Fibroblast of lung (primary cell): ENCODE data around the gene CDYL. TPM values are rescaled to one million over a fixed set of nuclear protein-coding genes. Genes with fewer than 3 reads are reported as not detected.
"Not testable (repeated sequence)": the region's sequence is repeated elsewhere in the genome, so short reads cannot be mapped to it uniquely, and the experiment has no call there.

Experiments used
- DNase-seq, 2 donors: peaks; one replicate each; pipeline versions ENCODE4 v3.0.0 to v3.0.0-alpha.2; 2010; ENCODE audit warnings: low read depth in 2 of 2
- H2AFZ ChIP-seq: 2 replicates; pipeline ENCODE4 v1.5.1; 2012; ENCODE audit warnings: low read length, control low read depth, inconsistent platforms
- H3K27ac ChIP-seq: 2 replicates; pipeline ENCODE4 v1.5.1; 2011; ENCODE audit warnings: low read length, control low read depth; ENCODE audit not compliant: insufficient read depth
- H3K27me3 ChIP-seq: 2 replicates; pipeline ENCODE4 v1.5.1; 2011; ENCODE audit warnings: mild to moderate bottlenecking, low read length; ENCODE audit not compliant: control insufficient read depth, insufficient read depth
- H3K36me3 ChIP-seq: 2 replicates; pipeline ENCODE4 v1.5.1; 2011; ENCODE audit warnings: low read length; ENCODE audit not compliant: control insufficient read depth, insufficient read depth
- H3K4me1 ChIP-seq: 2 replicates; pipeline ENCODE4 v1.5.1; 2011; ENCODE audit warnings: low read length; ENCODE audit not compliant: control insufficient read depth, insufficient read depth; ENCODE audit errors: extremely low read depth
- H3K4me2 ChIP-seq: 2 replicates; pipeline ENCODE4 v1.5.1; 2011; ENCODE audit warnings: low read length, control low read depth; ENCODE audit not compliant: insufficient read depth; ENCODE audit errors: extremely low read depth
- H3K4me3 ChIP-seq, 4 experiments: fragments of 200-600 bp in 1 of 4; sonication (generic) in 1 of 4; replicated peaks in 1 of 4; 2 replicates each; pipeline ENCODE4 v1.5.1; 2011 to 2016; ENCODE audit warnings: low read length in 4 of 4, low read depth in 3 of 4, mild to moderate bottlenecking in 3 of 4, control low read depth in 2 of 4, inconsistent platforms in 1 of 4, mixed read lengths in 1 of 4; ENCODE audit not compliant: insufficient read depth in 1 of 4; ENCODE audit errors: control extremely low read depth in 1 of 4
- H3K79me2 ChIP-seq: 2 replicates; pipeline ENCODE4 v1.5.1; 2012; ENCODE audit warnings: mild to moderate bottlenecking, low read length, inconsistent platforms; ENCODE audit not compliant: control insufficient read depth, insufficient read depth
- H3K9ac ChIP-seq: 2 replicates; pipeline ENCODE4 v1.5.1; 2011; ENCODE audit warnings: mild to moderate bottlenecking, low read length, control low read depth; ENCODE audit not compliant: insufficient read depth
- H3K9me3 ChIP-seq: 2 replicates; pipeline ENCODE4 v1.5.1; 2012; ENCODE audit warnings: low read depth, low read length; ENCODE audit not compliant: control insufficient read depth, insufficient read depth
- H4K20me1 ChIP-seq: 2 replicates; pipeline ENCODE4 v1.5.1; 2011; ENCODE audit warnings: low read length; ENCODE audit not compliant: control insufficient read depth, insufficient read depth; ENCODE audit errors: extremely low read depth
- CTCF ChIP-seq, 2 donors: IDR thresholded peaks in 1 of 2; conservative IDR thresholded peaks in 1 of 2; 1 replicate in 1 of 2; 2 replicates in 1 of 2; pipeline ENCODE4 v1.5.1; 2011 to 2012; ENCODE audit warnings: low read length in 2 of 2, control low read depth in 1 of 2, inconsistent platforms in 1 of 2, low read depth in 1 of 2, mild to moderate bottlenecking in 1 of 2
- EZH2 ChIP-seq: IDR thresholded peaks from 2 replicates; pipeline ENCODE4 v1.5.1; 2012; ENCODE audit warnings: low read length, control low read depth, mild to moderate bottlenecking; ENCODE audit errors: missing control alignments
- polyA plus RNA-seq, 2 donors: library from polyadenylated mRNA; depleted of rRNA in 1 of 2; stranded (reverse) in 1 of 2; unstranded in 1 of 2; fragments of >200 nt; gene quantifications; 2 replicates each; pipeline ENCODE4 v1.2.1, GENCODE V29; 2011 to 2012; ENCODE audit warnings: missing spikeins in 1 of 2
- total RNA-seq: library from RNA; depleted of rRNA; stranded (reverse); fragments of >200 nt; gene quantifications from 2 replicates; pipeline ENCODE4 v1.2.1, GENCODE V29; 2014

CDYL gene
- total and polyA plus RNA-seq, 2 donors (not counting 1 experiment from before 2014, with no cell fraction given), result 20.6 to 24.9 TPM

GRCh38 chr6:4864519-4864918 lies 88.3 kb downstream of the CDYL start:
- peaks cover 6% of the 10 kb centered on the region for H3K79me2 ChIP-seq

GRCh38 chr6:4865006-4865405 lies 88.8 kb downstream of the CDYL start:
- not testable (repeated sequence) for H3K9me3 ChIP-seq, H3K4me2 ChIP-seq, H3K79me2 ChIP-seq, H3K4me1 ChIP-seq, H4K20me1 ChIP-seq, H3K36me3 ChIP-seq, H3K4me3 ChIP-seq, H2AFZ ChIP-seq, DNase-seq, H3K27me3 ChIP-seq, H3K9ac ChIP-seq, H3K27ac ChIP-seq

More at GRCh38 chr6:4864519-4864918, 88.3 kb downstream of the CDYL start:
- Histone ChIP-seq H3K9me3 (no peaks in the 10 kb centered on the region), H3K4me3 (no peak overlapping the region), H3K9ac (no peak overlapping the region), H3K4me1 (no peaks in the 10 kb centered on the region), H3K27me3 (no peaks in the 10 kb centered on the region), H3K27ac (no peak overlapping the region), H3K4me2 (no peak overlapping the region), H4K20me1 (no peaks in the 10 kb centered on the region), H2AFZ (no peak overlapping the region), H3K36me3 (no peaks in the 10 kb centered on the region)
- no peak for DNase-seq
- TF ChIP-seq CTCF (conservative IDR thresholded peaks at IDR 0.05 in 1 of 2, IDR thresholded peaks at IDR 0.05 in 1 of 2; ENCODE audit: low read depth in 1 of 2, low read length in 2 of 2) (no peak), EZH2 (no peak)

- H3K9ac ChIP-seq, result no peak overlapping the region
- no peaks in the 10 kb centered on the region for H3K4me1 ChIP-seq
- no peaks in the 10 kb centered on the region for H3K9me3 ChIP-seq
- peak in 1 of 2 donors; percentile 23 for DNase-seq
- H3K4me3 ChIP-seq, result no peak overlapping the region
- peaks cover 34% of the 10 kb centered on the region for H3K79me2 ChIP-seq
- H4K20me1 ChIP-seq, result no peaks in the 10 kb centered on the region
- H3K27ac ChIP-seq, result no peak overlapping the region
- TF ChIP-seq CTCF (conservative IDR thresholded peaks at IDR 0.05 in 1 of 2, IDR thresholded peaks at IDR 0.05 in 1 of 2; ENCODE audit: low read depth in 1 of 2, low read length in 2 of 2) (no peak), EZH2 (no peak)
- no peak overlapping the region for H3K4me2 ChIP-seq
- H3K27me3 ChIP-seq, result no peaks in the 10 kb centered on the region
- H2AFZ ChIP-seq, result no peak overlapping the region
- H3K36me3 ChIP-seq, result no peaks in the 10 kb centered on the region
Observed at GRCh38 chr6:4870821-4871494, 94.8 kb downstream of the CDYL start.
